ENCODE measurements around the gene TNFRSF8. TPM values are rescaled to one million over a fixed set of nuclear protein-coding genes. Genes with fewer than 3 reads are reported as not detected.
"Not testable (repeated sequence)": the region's sequence is repeated elsewhere in the genome, so short reads cannot be mapped to it uniquely, and the experiment has no call there.

TNFRSF8 gene
- polyA plus RNA-seq, 1 donor, result 0.34 TPM

DNA sequence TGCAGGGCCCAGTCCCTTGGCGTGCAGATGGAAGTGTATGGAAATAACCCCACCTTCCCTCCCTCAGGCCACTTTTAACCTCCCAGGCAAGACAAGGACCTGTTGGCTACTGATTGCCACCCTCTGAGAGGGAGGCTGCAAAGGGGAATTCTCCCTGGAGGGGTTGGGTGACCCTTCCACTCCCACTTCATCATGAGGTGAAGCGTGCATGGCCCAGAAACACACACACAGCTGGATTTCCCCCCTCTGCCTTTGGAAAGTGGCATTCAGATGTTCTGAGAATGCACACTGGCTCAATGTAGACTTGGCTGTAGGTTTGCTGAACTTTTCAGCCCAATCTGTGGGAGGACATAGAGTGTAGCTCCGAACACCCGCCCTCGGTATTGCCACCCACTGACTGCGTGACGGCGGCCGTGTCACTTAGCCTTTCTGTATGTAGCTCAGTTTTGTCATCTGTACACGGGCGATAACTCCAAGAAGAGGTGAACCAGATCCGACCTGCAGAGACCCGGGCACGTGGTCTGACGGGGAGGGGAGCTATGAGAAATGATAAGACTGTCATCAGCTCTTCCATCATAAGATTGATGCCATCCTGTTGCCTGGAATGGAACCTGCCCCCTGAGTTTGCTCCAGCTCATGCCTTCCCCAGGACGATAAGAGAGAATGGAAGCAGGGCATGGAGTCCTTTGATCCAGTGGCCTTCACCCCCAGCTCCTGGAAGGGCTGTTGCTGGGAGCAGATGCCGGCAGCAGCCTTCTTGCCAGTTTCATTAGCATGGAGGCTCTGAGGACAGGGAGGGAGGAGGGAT is 24.5 kb upstream of the TNFRSF8 start:
- DNase-seq, result no peak

GRCh38 chr1:12039164-12039525 is 24.0 kb upstream of the TNFRSF8 start:
- no peak for DNase-seq

DNA sequence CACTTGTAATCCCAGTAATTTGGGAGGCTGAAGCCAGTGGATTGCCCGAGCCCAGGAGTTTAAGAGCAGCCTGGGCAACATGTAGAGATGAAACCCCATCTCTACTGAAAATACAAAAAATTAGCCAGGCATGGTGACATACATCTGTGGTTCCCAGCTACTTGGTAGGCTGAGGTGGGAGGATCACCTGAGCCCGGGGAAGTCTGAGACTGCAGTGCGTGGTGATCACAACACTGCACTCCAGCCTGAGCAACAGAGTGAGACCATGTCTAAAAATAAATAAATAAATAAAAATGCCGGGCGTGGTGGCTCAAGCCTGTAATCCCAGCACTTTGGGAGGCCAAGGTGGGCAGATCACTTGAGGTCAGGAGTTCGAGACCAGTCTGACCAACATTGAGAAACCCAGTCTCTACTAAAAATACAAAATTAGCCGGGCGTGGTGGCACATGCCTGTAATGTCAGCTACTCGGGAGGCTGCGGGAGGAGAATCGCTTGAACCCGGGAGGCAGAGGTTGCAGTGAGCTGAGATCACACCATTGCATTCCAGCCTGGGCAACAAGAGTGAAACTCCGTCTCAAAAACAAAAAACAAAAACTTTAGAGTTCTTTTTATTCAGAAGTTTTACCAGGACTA is 23.2 kb upstream of the TNFRSF8 start:
- not testable (repeated sequence) for DNase-seq

- peak; percentile 71 for DNase-seq
Observed at GRCh38 chr1:12040457-12041051, 22.5 kb upstream of the TNFRSF8 start.

DNA sequence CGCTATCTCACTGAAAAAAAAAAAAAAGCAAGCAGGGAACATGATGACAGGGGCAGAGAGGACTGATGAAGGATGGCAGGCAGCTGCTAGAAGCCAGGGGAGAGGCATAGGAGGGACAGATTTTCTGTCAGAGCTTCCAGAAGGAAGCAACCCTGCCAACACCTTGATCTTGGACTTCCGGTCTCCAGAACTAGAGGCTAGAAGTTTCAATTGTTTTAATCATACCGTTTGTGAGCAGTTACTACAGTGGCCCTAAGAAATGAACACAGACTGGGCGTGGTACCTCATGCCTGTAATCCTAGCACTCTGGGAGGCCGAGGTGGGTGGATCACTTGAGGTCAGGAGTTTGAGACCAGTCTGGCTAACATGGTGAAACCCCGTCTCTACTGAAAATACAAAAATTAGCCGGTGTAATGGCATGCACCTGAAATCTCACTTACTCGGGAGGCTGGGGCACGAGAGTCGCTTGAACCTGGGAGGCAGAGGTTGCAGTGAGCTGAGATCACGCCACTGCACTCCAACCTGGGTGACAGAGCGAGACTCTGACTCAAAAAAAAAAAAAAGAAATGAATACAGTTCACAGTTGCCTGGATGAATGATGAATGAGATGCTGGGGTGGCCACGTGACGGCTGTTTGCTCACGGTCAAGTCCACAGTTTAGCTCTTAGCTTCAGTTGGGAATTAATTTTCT is 18.8 kb upstream of the TNFRSF8 start:
- DNase-seq, result not testable (repeated sequence)

GRCh38 chr1:12046749-12047119 is 16.4 kb upstream of the TNFRSF8 start:
- DNase-seq, result no peak

DNA sequence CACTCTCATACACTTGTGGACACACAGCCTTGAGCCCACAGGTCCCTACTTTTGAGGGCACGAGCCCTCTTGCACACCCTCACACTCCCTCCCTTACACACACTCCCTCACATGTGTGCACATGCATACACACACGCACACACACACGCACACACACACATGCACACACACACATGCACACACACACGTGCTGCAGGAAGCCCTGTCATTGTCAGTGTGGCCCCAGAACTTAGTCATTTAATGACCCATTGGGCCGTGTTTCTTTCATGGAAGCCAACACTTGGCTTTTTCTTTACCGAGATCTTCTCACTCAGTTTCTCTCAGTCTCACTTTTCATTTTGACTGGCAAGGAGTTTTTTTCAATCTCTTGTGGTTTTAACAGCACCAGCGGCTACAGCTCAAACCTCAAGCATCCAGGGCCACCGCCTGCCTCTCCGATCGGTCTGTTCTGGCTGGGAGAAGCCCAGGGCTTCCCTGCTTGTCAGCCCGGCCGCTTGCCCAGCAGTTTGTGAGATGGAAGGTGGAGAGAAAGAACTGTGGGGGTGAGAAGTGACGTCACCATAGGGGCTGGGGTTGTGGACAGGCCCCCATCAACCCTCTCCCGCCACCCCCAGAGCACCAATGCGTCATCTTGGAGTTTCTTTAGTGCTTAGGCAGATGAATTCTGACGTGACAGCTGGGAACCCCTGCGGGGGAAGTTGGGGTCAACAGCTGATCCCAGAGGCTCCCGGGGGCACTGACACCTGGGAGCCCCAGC is 15.8 kb upstream of the TNFRSF8 start:
- no peak for DNase-seq

DNA sequence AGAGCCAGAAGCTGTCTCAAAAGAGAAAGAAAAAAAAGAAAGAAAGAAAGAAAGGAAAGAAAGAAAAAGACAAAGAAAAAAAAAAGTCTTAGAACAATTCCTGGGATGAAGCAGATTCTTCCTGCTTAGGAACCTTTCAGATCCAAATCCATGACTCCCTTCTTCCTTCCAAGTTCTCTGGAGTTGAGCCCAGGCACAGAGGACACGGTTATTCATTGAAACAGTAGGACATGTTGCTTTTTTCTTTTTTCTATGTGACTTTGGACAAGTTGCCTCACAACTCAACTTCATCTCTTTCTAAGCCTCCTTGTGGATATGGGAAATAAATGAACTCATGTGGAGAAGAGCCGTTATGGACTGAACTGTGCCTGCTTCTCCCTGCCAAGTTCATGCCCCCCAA is 14.7 kb upstream of the TNFRSF8 start:
- peak; percentile 65 for DNase-seq

DNA sequence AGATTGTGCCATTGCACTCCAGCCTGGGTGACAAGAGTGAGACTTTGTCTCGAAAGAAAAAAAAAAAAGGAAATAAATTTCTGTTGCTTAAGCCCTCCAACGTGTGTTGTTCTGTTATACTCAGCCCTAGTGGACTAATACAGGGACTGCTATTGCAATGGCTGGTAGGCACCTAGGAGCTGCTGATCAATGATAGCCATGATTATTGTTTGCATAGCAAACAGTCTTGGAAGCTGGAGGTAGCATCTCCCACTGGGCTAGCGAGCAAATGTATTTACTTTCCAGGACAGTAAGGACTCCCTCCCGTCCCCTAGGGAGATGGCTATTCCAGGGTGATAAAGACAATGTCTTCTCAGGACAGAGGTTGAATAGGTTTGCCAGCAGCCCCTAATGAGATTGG is 13.5 kb upstream of the TNFRSF8 start:
- no peak for DNase-seq

DNA sequence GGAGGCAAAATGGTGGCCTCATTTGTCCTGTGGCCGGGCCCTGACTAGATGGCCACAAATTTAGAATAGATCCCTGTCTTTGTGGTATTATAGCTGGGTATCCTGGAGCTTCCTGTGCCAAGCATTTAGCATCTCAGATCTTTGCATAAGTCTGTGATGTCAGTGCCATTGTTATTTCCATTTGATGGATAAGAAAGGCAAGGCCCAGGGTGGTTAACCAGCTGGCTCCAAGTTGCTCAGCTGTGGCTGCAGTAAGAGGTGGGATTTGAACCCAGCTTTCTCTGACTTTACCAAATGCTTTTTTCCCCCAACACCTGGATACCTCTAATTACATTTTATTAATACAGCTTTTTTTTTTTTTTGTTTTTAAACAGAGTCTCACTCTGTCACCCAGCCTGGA is 11.7 kb upstream of the TNFRSF8 start:
- DNase-seq, result no peak

GRCh38 chr1:12052008-12052573 is 11.0 kb upstream of the TNFRSF8 start:
- peak; percentile 58 for DNase-seq

GRCh38 chr1:12052997-12053686 is 10.0 kb upstream of the TNFRSF8 start:
- peak; percentile 60 for DNase-seq

- no peak for DNase-seq
Observed at GRCh38 chr1:12053752-12054548, 9.2 kb upstream of the TNFRSF8 start.

- no peak for DNase-seq
Observed at GRCh38 chr1:12055259-12055658, 7.8 kb upstream of the TNFRSF8 start.

GRCh38 chr1:12056331-12056841 is 6.7 kb upstream of the TNFRSF8 start:
- no peak for DNase-seq

DNA sequence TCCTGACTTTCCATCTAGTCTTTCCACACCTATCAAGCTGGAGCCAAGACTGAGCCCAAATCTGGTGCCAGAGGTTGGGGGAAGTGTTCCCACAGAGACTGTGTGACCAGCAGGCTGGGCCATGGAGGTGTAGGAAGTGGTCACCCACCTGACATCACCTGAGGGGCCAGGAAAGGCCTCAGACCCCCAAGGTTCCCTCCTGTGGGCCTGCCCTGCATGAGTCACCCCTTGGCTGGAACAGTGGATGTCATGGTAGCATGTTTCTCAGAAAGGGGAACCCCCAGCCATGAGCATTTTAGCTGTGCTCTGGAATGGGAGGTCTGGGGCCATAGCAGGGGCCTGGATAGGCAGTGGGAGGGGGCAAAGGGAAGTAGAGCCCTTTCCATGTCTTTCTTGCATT is 5.7 kb upstream of the TNFRSF8 start:
- no peak for DNase-seq

GRCh38 chr1:12057940-12058687 is 5.0 kb upstream of the TNFRSF8 start:
- DNase-seq, result no peak

DNA sequence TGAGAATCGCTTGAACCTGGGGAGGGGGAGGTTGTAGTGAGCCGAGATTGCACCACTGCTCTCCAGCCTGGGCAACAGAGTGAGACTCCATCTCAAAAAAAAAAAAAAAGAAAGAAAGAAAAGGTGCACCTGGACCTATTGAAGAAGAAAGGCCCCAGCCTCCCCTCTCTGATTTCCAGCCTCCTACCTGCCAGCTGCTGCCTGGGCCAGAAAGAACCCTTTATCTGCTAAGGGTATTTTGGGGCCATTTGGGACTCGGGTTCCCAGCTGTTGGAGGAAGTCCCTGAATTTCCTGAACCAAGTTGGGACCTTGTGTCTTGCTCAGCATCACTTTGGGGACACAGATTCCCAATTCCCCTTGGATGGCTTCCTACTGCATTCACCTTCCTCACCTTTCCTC is 3.9 kb upstream of the TNFRSF8 start:
- DNase-seq, result no peak

DNA sequence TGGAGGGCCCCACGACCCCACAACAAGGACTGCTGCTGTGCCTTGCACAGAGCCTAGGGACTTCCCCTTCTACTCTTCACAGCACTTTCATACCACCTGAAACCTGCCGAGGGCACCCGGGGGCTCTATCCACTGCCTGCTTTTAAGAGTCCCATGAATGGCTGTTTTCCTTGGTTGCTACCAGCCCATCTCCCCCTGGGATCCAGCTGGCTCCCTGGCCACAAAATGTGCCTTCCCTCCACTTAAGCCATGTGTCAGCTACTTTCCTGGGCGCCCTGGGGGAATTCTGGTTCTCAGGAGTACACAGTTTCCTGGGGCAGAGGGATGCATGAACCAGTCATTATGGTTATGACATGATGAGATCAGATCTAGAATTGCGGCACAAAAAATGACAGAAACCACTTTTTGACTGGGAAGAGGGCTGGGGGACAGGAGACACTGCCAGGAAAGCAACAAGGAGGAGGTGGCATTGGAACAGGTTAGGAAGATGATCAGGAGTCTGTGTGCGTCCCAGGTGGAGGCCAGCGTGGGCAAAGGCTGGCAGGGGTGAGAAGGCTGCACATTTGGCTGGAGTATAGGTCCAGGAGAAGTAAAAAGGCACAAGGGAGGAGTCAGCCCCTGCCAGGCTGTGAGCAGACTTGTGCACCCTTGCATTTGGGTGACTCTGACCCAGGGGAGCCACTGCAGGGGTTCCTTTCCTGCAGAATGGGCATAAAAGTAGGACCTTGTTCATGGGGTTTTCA is 3.2 kb upstream of the TNFRSF8 start:
- no peak for DNase-seq
